ENCODE measurements around the gene ABCB6.

ABCB6 gene

DNA sequence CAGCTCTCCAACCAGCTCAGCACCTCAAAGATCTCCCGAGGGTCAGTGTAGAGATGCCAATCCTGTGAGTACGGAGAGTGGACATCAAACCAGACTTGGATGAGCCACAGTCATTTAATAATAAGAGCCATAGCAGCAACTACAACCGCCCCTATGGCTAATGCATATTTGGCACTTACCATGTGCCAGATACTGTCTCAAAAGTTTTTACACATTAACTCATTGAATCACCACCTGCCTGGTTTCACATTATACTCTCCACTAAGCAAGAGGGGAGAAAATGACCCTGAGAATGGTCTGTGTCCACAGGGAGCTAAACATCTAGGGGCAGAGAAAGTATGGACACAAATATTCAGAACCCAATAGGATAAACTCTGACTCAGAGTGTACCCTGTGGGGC lies 44.6 kb downstream of the ABCB6 start:
- POLR2A ChIA-PET (ENCODE audit: low non-redundant PET), result no interaction called here
- DNase-seq (ENCODE audit: low spot score), result no peak
- TF ChIP-seq, protein P1, sequence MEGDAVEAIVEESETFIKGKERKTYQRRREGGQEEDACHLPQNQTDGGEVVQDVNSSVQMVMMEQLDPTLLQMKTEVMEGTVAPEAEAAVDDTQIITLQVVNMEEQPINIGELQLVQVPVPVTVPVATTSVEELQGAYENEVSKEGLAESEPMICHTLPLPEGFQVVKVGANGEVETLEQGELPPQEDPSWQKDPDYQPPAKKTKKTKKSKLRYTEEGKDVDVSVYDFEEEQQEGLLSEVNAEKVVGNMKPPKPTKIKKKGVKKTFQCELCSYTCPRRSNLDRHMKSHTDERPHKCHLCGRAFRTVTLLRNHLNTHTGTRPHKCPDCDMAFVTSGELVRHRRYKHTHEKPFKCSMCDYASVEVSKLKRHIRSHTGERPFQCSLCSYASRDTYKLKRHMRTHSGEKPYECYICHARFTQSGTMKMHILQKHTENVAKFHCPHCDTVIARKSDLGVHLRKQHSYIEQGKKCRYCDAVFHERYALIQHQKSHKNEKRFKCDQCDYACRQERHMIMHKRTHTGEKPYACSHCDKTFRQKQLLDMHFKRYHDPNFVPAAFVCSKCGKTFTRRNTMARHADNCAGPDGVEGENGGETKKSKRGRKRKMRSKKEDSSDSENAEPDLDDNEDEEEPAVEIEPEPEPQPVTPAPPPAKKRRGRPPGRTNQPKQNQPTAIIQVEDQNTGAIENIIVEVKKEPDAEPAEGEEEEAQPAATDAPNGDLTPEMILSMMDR (conservative IDR thresholded peaks at IDR 0.05; ENCODE audit: low read depth), result no peak
- CTCF ChIA-PET, result no interaction called here
- no peak overlapping the region for H3K27ac ChIP-seq

DNA sequence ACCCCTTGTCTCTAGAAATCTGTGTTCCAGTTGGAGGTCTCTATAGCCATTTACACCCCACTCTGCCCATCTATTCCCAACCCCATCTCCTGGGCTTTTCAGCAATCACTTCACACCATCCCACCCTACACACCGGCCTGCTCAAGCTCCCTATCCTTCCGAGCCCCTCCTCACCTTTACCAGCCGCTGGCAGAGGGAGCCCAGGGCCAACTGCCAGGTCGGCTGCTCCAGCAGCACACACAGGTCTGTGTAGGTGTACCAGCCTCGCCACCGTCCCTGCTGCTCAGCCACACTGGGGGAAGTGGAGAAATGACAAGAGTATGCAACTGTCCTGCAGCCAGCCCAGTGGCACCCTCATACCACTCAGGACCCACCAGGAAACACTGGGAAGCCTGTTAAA lies 45.6 kb downstream of the ABCB6 start:
- H3K27ac ChIP-seq, result no peak overlapping the region
- TF ChIP-seq, protein P1 (conservative IDR thresholded peaks at IDR 0.05; ENCODE audit: low read depth), result no peak
- POLR2A ChIA-PET (ENCODE audit: low non-redundant PET), result no interaction called here
- no peak for DNase-seq (ENCODE audit: low spot score)
- CTCF ChIA-PET, result no interaction called here

DNA sequence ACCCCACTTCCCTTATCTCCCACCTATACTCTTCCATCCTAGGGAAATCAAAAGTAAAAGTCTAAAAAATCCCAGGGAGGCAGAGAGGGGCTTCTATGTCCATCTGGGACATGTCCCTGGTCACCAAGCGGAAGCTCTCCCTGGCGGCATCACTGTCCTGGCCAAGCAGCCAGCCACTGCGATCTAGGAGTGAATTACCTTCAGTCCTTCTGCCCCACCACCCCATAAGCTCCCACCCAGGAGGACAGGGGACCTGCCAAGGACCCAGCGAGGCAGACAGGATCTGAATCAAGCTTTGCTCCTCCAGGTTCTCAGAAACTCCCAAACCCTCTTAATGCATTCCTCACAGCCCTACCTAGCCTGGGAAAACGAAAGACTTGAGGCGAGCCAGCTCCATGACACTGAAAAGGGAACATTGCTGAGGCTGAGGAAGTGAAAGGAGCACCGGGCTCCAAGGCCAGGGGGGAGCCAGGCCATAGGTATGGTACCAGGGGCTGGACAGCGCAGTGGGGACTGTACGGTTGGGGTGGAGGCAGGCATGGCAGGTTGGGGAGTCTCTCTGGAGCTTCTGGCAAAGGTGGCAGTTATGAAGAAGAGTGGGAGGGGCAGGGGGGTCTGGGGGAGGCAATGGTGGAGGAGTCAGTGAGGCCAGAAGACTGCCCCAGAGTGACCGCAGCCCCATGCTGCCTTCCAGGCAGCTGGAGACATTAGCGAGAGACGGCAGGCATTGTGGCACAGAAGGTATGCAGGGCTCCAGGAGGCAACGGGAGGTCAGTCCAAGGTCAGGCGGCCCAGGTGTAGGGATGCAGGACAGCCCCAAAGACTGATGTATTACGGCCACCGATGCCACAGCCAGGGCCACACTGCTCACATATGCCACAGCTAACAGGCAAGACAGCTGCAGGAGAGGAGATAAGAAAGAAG lies 46.3 kb downstream of the ABCB6 start:
- CTCF ChIA-PET, result interaction anchor here (0.6 to 1.5 kb wide), 3 partner anchors 9 to 198 kb away, joined by 3 to 5 read pairs (median 4); no protein-coding TSS in a partner anchor
- TF ChIP-seq, protein P1 (conservative IDR thresholded peaks at IDR 0.05; ENCODE audit: low read depth), result no peak
- peak overlapping the region; percentile 58 for H3K27ac ChIP-seq
- DNase-seq (ENCODE audit: low spot score), result no peak
- POLR2A ChIA-PET (ENCODE audit: low non-redundant PET), result no interaction called here

DNA sequence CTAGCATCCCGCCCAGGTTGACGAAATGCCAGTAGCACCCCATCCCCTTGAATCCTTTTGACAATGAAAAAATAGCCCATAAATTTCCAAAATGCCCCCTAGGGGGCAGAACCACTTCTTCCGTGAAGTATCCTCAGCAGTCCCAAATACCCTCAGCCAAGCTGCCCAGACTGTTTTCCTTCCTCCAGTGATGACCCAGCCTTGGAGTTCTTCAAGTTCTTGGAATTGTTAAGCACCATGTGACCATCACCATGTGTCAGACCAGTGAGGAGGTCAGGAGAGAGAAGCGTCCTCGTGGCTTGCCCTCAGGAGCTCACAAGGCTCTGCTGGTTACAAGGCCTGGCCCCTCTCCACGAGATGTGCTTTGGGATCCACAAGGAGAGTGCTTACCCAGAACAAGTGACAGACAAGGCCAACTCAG lies 47.5 kb downstream of the ABCB6 start:
- DNase-seq (ENCODE audit: low spot score), result peak; percentile 37
- TF ChIP-seq, protein P1 (conservative IDR thresholded peaks at IDR 0.05; ENCODE audit: low read depth), result peak; percentile 69
- ChIA-PET POLR2A (ENCODE audit: low non-redundant PET) (no interaction called here), CTCF (interaction anchor here (0.8 to 1.5 kb wide), 7 partner anchors 8 to 157 kb away, joined by 3 to 7 read pairs (median 4); no protein-coding TSS in a partner anchor)
- H3K27ac ChIP-seq, result peak overlapping the region; percentile 58

DNA sequence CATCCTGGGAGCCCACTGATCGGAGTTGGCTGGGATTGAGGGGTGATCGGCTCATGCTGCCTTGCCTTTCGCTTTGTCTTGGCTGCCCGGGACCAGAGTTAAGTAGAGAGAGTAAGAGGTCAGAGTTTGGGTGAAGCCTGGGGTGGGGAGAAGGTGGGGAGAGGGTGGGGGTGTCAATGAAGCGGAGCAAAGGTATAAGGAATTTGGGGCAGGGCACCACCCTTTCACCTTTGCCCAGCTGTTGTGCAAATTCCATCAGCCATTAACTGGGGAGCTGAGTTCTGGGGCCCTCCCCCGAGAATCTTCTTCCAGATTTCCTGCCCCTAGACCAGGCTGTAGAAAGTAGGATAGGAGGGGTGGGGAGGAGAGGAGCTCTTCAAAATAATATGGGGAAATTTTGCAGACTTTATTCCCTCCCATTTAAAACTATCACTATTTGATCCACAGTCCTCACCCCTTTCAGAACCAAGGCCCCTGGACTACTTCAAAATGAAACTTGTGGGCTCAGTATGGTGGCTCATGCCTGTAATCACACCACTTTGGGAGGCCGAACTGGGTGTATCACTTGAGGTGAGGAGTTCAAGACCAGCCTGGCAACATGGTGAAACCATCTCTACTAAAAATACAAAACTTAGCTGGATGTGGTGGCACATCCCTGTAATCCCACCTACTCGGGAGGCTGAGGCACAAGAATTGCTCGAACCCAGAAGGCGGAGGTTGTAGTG lies 48.7 kb downstream of the ABCB6 start, which contains the start of gene SLC23A3:
Gene SLC23A3, minus strand, starts transcription at position 100 of the 725 bp plus-strand sequence. Its CDS starts 45 bp downstream, at position 55.
- no peak for DNase-seq (ENCODE audit: low spot score)
- no peak within 1 kb of the TSS for H3K27ac ChIP-seq
- ChIA-PET CTCF (interaction anchor here (0.7 to 1.5 kb wide), 4 partner anchors 11 to 125 kb away, joined by 3 to 7 read pairs (median 4); no protein-coding TSS in a partner anchor), POLR2A (ENCODE audit: low non-redundant PET) (interaction anchor here (0.7 kb wide), 1 partner anchor 75 kb away, joined by 4 read pairs; the partner anchor contains the start of gene GLB1L)
- TF ChIP-seq, protein P1 (conservative IDR thresholded peaks at IDR 0.05; ENCODE audit: low read depth), result no peak

DNA sequence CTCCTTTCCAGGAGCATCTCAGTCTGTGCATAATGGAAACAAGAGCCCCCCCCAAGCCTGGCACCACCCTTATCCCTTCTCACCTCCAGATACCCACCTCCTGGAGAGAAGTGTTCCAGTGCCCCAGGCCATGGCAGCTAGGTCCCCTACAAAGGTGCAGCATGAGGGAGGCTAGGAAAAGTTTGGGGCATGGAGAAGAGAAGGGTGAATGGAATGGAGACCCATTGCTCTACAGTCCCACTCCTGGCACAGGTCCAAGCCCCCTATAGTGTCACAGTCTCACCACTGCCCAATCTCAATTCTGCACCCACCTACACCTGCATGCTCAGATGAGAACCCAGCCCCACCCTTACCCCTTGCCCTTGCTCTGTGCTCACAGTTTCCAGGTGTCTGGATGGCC lies 49.8 kb downstream of the ABCB6 start:
- ChIA-PET POLR2A (ENCODE audit: low non-redundant PET) (no interaction called here), CTCF (interaction anchor here (0.8 to 1.3 kb wide), 2 partner anchors 9 to 126 kb away, joined by 3 read pairs; partner anchors contain the start of gene NHEJ1)
- no peak for DNase-seq (ENCODE audit: low spot score)
- no peak overlapping the region for H3K27ac ChIP-seq
- TF ChIP-seq, protein P1 (conservative IDR thresholded peaks at IDR 0.05; ENCODE audit: low read depth), result no peak
